Tibial nerve (tissue), 3 donors: ENCODE data around the gene MAGI2.

ENCODE experiments used
- POLR2A ChIP-seq, 2 donors: fragments of 450-650 bp; IDR thresholded peaks; one replicate each; pipeline ENCODE4 v1.6.1; 2017; ENCODE audit warnings: antibody characterized with exemption in 2 of 2, mild to moderate bottlenecking in 2 of 2, moderate library complexity in 2 of 2
- TF ChIP-seq, protein P1 (sequence below), 5 experiments: fragments of 200-600 bp in 3 of 5; fragments of 450-650 bp in 2 of 5; sonication (generic) in 3 of 5; IDR thresholded peaks; one replicate each; pipeline ENCODE4 v1.5.1; 2016 to 2019; ENCODE audit warnings: antibody characterized with exemption in 5 of 5, mild to moderate bottlenecking in 3 of 5, moderate library complexity in 2 of 5

- no peak for TF ChIP-seq POLR2A (IDR thresholded peaks at IDR 0.05)
- TF ChIP-seq, protein P1, sequence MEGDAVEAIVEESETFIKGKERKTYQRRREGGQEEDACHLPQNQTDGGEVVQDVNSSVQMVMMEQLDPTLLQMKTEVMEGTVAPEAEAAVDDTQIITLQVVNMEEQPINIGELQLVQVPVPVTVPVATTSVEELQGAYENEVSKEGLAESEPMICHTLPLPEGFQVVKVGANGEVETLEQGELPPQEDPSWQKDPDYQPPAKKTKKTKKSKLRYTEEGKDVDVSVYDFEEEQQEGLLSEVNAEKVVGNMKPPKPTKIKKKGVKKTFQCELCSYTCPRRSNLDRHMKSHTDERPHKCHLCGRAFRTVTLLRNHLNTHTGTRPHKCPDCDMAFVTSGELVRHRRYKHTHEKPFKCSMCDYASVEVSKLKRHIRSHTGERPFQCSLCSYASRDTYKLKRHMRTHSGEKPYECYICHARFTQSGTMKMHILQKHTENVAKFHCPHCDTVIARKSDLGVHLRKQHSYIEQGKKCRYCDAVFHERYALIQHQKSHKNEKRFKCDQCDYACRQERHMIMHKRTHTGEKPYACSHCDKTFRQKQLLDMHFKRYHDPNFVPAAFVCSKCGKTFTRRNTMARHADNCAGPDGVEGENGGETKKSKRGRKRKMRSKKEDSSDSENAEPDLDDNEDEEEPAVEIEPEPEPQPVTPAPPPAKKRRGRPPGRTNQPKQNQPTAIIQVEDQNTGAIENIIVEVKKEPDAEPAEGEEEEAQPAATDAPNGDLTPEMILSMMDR (IDR thresholded peaks at IDR 0.05) = no peak
These were observed 1291.7 kb downstream of the MAGI2 start for GRCh38 chr7:78161781-78162180.
